Measurements from ENCODE around the gene INTS4.

GRCh38 chr11:77968337-77968736 lies 26.1 kb downstream of the INTS4 start:
- TF ChIP-seq, protein P1, sequence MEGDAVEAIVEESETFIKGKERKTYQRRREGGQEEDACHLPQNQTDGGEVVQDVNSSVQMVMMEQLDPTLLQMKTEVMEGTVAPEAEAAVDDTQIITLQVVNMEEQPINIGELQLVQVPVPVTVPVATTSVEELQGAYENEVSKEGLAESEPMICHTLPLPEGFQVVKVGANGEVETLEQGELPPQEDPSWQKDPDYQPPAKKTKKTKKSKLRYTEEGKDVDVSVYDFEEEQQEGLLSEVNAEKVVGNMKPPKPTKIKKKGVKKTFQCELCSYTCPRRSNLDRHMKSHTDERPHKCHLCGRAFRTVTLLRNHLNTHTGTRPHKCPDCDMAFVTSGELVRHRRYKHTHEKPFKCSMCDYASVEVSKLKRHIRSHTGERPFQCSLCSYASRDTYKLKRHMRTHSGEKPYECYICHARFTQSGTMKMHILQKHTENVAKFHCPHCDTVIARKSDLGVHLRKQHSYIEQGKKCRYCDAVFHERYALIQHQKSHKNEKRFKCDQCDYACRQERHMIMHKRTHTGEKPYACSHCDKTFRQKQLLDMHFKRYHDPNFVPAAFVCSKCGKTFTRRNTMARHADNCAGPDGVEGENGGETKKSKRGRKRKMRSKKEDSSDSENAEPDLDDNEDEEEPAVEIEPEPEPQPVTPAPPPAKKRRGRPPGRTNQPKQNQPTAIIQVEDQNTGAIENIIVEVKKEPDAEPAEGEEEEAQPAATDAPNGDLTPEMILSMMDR (IDR thresholded peaks at IDR 0.05), result no peak
- no peak for TF ChIP-seq POLR2A (IDR thresholded peaks at IDR 0.05)

All from thyroid gland (tissue), 4 donors.